ENCODE data around the gene NIPSNAP2.
A peak's percentile ranks its signal among the peaks of the same experiment; 100 is the strongest.
"Not testable (repeated sequence)": the region's sequence is repeated elsewhere in the genome, so short reads cannot be mapped to it uniquely, and the experiment has no call there.

The NIPSNAP2 gene

DNA sequence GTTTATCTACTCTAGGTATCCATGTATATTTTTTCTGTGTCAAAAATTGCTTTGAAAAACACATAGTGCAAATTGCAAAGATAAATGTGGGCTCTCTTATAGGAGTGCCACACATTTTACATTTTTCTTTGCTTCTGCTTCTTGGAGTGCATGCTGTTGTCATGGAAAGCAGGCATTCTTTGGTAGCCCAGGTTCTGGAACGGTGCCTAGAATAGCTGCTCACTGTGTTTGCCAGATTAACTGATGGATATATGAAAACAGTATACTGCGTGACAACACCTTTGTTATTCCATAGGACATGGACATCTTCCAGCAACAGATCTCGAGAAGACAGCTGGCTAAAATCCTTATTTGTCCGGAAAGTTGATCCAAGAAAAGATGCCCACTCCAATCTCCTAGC, 13.4 kb downstream of the NIPSNAP2 start:
- DNase-seq = no peak

DNA sequence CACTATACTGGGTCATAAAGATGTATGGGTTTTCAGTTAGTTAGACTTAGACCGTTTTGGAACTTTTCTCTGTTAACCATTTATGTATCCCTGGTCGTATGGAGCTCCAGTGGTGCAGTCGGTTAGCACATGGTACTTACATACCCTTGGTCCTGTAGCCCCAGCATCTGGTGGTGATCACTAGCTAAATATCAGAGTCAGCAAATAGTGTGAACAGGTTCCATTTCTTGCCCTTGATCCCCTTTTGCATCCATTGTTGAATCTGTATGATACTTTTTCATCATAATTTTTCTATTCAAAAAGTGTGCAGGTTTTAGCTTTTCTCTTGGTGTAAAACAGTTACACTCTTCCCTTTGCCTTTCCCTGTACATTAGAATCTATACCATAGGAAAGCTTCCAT, 15.9 kb downstream of the NIPSNAP2 start:
- no peak for DNase-seq

DNA sequence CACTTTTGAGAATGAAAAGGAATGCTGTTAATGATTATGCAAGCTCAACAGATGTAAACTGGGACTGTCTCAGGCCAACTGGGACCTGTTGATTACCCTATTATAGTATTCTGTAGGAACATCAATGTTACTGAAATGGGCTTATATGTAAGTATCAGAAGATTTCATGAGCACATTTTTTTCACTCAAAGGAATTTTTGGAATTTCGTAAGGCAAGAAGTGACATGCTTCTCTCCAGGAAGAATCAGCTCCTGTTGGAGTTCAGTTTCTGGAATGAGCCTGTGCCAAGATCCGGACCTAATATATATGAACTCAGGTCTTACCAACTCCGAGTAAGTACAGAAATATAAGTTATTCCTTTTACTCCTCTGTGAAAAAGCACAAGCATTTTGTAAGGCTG, 19.2 kb downstream of the NIPSNAP2 start:
- no peak for DNase-seq

DNA sequence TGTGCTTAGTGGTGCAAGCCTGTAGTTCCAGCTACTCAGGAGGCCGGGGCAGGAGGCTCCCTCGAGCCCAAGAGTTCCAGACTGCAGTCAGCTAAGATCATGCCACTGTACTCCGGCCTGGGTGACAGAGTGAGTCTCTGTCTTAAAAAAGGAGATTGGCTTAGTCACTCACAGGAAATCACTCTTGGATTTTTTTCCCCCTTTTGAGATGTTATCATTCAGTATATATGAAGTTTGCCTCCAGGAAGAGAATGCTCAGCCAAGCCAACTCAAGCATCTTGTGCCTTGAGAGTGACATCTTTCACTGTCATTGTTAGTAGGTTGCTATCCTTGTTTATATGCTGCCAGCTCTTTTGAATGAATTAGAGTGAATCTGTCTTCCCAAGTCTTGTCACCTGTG, 28.0 kb downstream of the NIPSNAP2 start:
- no peak for DNase-seq

DNA sequence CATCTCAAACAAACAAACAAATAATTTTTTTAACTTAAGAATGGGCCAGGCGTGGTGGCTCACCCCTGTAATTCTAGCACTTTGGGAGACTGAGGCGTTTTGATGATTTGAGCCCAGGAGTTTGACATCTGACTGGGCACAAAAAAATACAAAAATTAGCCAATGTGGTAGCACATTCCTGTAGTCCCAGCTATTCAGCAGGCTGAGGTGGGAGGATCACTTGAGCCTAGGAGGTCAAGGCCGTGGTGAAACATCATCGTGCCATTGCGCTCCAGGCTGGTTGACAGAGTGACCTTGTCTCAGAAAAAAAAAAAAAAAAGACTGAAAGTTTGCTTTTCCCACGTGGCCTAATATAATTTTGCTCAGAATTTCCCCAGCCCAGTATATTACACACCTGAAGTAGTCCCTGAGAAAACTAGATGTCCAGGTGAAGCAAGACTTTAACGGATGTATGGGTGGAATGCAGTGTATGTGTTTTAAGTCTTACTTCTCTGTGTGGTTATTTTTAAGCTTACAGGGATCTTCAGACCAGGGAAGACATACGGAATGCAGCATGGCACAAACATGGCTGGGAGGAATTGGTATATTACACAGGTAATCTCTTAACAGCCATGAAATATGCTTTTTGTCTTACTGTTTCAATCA, 32.6 kb downstream of the NIPSNAP2 start:
- DNase-seq = no peak

DNA sequence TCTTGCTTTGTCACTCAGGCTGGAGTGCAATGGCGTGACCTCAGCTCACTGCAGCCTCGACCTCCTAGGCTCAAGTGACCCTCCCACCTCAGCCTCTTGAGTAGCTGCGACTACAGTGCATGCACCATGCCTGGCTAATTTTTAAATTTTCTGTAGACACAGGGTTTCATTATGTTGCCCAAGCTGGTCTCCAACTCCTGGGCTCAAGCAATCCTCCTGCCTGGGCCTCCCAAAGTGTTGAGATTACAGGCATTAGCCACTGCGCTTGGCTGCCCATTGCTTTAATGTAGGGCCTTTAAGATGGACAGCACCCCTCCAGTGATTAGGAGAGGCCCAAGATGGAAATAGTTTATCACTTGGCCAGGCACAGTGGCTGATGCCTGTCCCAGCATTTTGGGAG, 39.4 kb downstream of the NIPSNAP2 start:
- DNase-seq = no peak

DNA sequence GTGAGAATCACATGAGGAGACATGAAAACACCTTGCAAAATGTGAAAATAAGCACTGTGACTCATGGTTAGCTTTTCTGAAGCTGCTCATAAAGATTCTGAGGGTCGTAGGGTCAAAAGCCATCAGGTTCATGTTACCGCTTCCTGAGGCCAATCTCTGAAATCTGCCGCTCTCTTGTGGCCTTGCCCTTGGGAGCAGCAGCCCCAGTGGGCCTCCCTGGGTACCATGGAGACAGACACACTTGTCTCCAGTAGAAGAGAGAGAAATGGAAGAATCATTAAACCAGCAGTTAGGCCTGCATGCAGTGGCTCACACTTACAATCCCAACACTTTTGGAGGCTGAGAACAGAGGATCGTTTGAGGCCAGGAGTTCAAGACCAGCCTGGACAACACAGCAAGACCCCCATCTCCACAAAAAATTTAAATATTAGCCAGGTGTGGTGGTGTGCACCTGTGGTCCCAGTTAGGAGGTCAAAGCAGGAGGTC, 42.8 kb downstream of the NIPSNAP2 start:
- no peak for DNase-seq

DNA sequence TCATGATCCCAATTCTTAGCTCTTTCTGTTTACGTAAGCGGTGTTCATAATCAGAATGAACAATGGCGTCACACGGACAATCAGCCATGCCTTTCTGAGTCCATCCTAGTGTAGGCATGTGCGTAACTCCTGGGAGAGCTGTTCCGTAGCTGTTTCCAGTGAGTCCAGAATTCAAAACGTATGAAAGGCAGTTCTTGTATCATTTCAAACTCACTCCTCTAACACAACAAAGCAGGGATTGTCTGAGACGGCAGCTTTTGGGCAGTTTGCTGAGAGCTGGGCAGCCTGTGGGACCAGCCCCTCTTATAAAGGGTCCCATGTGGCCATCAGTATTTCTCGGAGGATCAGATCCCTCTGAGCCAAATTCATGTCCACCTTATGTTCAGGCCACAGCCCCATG, 43.5 kb downstream of the NIPSNAP2 start:
- no peak for DNase-seq

DNA sequence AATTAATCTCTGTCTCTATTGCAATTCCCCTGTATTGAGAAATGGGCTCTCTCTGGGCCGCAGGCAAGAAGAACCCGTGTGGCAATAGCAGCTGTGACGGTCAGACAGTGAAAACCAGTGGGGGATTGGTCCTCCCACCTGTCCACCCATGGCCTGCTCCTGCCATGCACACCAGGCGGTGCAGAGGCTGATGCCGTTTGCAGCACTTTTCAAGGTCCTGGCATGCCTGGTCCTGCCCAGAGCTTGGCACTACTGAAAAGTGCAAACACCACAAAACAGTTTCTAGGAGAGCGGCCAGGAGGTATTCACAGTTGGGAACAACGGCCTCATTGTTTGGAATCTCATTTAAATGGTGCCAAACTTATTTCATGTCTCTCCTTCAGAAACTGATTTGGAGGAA, 45.3 kb downstream of the NIPSNAP2 start:
- DNase-seq = no peak

DNA sequence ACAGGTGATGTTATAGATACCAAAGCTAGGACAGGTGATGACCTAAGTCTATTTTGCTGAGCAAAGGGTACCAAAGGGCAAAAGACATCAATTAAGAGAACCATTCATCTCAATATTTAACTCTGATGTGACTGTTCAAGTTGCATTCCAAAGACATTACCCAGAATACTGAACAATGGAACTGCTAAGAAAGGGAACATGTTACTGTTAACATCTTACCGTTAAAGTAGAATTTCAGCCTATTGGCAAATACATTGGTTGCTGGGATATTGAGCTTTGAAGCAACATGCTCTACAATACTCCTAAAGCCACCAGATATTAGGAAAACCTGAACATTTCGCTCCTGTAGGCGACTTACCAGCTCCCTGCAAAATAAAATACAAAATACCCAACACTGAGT, 52.6 kb downstream of the NIPSNAP2 start:
- not testable (repeated sequence) for DNase-seq

DNA sequence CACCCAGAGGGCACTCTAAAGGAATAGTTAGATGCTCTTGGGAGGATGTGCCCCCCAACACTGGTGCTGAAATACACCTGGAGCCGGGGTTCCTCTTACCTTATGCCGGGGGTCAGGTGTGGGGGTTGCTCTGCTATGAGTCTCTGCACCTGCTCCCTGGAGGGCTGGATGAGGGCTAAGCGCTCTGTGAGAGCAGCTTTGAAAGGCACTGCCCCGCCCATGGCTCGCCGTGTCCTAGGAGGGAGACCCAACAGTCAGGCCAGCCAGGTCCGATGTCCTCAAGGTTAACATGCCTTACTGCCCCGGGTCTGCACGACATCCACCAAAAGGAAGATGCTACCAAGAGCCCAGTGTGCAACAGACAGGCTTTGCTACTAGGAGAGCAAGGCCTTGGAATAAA, 55.1 kb downstream of the NIPSNAP2 start:
- DNase-seq = no peak

DNA sequence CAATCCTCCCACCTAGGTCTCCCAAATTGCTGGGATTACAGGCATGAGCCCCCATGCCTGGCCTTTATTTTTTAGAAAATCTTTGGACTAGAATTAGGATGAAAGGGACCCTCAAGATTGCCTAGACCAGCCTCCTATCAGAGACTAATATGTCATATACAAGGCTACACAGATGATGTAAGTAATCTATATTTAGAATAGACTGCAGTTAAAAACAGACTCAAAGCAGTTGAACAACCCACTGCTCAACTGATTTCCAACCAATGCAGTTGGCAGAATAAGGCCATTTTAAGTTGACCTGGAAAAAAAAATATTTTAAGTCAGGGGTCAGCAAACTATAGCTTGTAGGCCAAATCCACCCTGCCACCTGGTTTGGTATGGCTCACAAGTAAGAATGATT, 59.1 kb downstream of the NIPSNAP2 start:
- no peak for DNase-seq

DNA sequence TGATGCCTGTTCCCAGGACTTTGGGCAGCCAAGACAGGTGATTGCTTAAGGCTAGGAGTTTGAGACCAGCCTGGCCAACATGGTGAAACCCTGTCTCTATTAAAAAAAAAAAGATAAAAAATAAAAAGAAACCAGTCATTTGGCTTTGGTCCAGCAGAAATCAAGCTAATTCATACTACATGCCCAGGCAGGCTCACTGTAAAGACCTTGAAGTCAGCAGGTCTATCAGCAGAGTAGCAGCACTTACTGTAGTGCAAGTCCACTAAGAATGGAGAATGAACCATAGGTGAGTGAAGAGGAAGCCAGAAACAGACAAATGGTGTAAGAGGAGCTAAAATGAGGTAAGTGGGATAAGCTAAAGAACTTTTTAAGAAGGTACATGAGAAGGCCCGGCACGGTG, 62.2 kb downstream of the NIPSNAP2 start:
- no peak for DNase-seq

DNA sequence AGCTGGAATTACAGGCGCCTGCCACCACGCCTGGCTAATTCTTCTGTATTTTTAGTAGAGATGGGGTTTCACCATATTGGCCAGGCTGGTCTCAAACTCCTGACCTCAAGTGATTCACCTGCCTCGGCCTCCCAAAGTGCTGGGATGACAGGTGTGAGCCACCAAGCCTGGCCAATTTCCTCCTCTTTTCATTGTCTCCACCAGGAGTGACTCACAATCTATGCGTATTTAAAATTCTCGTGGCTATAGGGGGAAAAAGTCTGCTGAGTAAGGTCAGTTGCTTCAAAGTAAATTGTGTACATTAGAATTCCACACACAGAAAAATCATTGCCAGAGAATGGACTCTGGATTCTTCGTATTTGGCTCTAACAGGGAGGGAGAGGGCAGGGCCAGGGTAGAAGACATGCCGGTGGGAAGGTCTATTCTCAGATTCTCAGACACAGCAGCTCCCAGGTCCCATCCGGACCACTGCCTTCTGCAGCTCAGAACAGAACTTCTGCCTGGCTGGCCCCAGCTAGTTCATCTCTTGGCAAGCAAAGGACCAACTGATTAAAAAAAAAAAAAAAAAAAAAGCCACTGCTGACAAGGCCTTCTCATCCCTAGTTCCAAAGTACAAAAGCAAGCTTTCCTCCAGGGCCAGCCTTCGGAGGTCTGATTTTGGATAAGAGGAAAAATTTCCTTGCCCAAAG, 64.7 kb downstream of the NIPSNAP2 start:
- no peak for DNase-seq

DNA sequence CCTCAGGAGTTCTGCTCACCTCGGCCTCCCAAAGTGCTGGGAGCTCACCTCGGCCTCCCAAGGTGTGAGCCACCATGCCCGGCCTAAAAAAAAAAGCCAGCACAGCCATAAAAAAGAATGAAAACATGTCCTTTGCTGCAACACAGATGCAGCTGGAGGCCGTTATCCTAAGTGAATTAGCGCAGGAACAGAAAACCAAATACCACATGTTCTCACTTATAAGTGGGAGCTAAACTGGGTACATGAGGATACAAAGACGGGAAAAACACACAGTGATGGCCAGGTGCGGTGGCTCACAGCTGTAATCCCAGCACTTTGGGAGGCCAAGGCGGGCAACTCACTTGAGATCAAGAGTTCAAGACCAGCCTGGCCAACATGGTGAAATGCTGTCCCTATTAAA, 66.0 kb downstream of the NIPSNAP2 start:
- no peak for DNase-seq

DNA sequence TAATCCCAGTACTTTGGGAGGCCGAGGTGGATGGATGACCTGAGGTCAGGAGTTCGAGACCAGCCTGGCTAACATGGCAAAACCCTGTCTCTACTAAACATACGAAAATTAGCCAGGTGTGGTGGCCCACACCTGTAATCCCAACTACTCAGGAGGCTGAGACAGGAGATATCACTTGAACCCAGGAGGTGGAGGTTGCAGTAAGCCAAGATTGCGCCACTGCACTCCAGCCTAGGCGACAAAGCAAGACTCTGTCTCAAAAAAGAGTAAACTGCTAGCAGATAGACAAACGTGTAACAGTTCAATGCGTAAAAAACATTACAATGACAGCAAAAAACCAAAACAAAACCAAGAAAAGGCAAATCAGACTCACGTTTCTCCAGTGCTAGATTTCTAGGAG, 67.2 kb downstream of the NIPSNAP2 start:
- DNase-seq = not testable (repeated sequence)

DNA sequence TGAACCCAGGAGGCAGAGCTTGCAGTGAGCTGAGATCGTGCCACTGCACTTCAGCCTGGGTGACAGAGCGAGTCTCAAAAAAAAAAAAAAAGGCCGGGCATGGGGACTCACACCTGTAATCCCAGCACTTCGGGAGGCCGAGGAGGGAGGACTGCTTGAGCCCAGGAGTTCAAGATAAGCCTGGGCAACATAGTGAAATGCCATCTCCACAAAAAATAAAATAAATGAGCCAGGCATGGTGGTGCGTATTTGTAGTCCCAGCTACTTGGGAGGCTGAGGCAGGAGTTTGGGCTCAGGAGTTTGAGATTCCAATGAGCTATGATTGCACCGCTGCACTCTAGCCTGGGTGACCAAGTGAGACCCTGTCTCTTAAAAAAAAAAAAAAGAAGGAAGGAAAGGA, 68.2 kb downstream of the NIPSNAP2 start:
- not testable (repeated sequence) for DNase-seq

DNA sequence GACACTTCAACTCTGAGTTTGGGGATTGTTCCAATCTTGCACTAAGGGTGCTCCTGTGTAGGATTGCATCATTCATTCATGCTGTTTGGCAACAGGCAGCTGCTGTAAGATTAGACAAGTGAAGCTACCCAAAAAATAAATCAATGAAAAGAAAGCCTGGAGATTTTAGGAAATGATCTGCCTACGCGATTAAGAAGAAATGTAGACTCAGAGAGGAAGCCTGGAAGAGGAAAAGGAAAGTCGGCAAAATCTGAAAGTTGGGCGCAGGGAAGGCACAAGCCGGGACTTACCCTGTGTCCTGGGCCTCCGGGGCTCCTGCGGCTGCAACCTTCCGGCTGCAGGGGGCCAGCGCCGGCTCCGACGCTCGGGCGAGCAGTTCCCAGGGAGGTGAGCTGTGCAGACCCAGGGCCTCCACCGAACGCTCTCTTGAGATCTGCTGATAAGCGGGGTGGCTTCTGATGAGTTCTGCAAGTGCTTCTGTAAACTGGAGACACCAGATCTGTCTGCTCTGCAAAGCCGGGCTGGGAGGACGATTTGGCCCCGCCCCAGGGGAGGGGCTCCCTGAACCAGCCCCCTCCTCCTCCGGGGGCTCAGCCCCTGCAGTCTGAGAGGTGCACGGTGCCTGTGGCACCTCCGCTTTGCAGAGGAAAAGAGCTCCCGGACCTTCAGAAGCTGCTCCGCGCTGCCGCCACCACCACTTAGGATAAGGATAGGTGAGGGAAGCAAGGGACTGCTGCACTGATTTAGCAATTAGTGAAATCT, 69.5 kb downstream of the NIPSNAP2 start:
- DNase-seq = peak; percentile 90

DNA sequence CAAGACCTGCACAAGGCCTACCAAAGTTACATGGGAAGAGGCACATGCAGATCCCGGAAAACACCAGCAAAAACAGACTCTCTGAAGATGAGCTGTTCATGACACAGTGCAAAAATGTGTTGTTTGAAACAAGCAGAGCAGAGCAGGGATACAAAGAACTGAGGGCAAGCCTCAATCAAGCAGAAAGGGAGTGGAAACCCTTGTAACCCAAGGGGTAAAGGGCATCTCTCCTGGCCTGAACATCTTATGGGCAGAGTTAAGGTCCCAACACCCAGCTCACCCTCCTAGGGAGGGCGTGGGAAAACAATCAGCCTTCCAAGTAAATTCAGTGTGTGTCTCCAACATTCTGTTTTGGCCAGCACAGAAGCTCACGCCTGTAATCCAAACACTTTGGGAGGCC, 76.3 kb downstream of the NIPSNAP2 start:
- DNase-seq = no peak

DNA sequence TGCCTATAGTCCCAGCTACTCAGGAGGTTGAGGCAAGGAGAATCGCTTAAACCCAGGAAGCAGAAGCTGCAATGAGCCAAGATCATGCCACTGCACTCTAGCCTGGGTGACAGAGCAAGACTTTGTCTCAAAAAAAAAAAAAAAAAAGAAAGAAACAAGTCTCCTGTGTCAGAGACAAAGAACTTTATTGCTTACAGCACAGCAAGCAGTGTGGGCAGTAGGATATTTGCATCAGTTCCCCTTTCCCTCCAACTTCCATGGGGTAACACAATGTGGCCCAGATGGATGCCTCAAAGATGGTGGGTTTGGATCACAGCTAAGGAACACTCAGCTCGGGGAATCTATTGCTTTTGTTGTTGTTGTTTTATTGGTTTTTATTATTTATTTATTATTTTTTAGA, 81.4 kb downstream of the NIPSNAP2 start:
- DNase-seq = not testable (repeated sequence)

DNA sequence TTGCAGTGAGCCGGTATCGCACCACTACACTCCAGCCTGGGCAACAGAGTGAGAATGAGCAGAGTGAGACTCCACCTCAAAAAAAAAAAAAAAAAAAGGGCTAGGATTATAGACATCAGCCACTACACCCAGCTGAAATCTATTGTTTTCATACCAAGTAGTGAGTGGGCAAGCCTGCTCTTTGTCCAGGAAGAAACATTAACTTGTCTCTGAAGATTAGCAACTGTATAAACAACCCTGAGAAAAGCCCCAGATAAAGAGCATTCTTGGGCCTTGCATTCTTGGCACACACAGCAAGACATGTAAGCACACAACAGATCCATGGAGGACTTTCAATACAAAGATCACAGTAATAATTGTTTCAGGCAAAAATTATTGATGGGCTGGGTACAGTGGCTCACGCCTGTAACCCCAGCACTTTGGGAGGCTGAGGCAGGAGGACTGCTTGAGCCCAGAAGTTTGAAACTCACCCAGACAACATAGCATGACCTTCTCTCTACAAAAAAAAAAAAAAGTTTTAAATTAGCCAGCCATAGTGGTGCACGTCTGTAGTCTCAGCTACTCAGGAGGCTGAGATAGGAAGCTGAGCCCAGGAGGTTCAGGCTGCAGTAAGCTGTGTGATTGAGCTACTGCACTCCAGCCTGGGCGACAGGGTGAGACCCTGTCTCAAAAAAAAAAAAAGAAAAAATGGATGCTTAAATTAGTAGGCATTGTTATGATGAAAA, 82.5 kb downstream of the NIPSNAP2 start:
- DNase-seq = no peak

DNA sequence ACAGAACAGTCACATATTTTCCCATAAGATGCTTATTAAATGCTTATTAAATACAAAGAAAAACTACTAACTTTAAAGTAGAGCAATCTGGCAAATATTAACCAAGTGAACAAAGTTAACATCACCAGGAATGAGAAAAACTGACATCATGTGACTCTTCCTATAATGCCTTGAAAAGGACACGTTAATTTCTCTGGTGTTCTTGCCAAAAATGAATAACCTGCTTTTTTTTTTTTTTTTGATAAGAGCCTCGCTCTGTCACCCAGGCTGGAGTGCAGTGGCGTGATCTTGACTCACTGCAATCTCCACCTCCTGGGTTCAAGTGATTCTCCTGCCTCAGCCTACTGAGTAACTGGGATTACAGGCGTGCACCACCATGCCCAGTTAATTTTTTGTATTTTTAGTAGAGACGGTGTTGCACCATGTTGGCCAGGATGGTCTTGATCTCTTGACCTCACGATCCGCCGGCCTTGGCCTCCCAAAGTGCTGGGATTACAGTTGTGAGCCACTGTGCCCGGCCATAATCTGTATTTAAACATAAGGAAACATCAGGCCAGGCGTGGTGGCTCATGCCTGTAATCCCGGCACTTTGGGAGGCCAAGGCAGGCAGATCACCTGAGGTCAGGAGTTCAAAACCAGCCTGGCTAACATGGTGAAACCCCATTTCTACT, 83.2 kb downstream of the NIPSNAP2 start:
- DNase-seq = not testable (repeated sequence)

DNA sequence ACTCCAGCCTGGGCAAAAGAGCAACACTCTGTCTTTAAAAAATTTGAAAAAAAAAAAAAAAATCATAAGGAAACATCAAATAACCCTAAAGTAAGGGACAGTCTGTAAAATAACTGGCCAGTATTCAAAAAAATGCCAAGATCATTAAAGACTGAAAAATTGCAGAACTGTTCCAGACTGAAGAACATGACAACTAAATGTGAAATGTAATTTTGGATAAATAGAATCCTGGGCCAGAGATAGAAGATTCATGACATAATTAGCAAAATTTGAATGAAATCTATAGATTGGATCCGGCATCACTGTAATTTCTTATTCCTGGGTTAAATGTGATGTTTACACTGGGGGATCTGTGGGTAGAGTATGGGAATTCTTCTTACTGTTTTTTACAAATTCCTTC, 83.9 kb downstream of the NIPSNAP2 start:
- no peak for DNase-seq

Data from CD4-positive, alpha-beta T cell treated with Interleukin-17A for 4 hours (primary cell).